GM12801 (cell line): ENCODE data around the gene UBE2Q2.

Experiments
- CTCF ChIP-seq: IDR thresholded peaks from one replicate; pipeline ENCODE4 v1.5.1; 2011; ENCODE audit warnings: control low read depth; ENCODE audit not compliant: insufficient read length; ENCODE audit errors: extremely low read depth

UBE2Q2 gene

DNA sequence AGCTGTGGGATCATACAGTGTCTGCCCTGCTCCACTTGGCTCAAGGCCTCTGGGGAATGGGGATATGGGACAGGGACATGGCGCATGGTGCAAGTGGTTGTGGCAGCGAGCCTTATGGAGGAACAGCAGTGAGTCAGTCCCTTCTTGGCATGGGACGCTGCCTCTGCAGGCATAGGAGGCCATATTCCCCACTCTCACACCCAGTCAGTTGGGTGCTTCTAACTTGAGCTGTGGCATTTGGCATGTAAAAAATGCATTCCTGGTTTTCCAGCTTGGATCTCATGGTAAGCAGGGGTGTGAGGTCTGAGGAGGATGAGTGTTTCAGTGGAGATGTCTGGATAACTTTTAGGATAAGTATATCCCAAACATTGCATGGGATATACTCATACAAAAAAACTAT is 31.6 kb upstream of the UBE2Q2 start:
- no peak for TF ChIP-seq CTCF

- TF ChIP-seq CTCF = no peak
Observed at GRCh38 chr15:75814794-75815193, 28.5 kb upstream of the UBE2Q2 start.

- TF ChIP-seq CTCF = no peak
Observed at GRCh38 chr15:75815811-75816719, 27.2 kb upstream of the UBE2Q2 start.

DNA sequence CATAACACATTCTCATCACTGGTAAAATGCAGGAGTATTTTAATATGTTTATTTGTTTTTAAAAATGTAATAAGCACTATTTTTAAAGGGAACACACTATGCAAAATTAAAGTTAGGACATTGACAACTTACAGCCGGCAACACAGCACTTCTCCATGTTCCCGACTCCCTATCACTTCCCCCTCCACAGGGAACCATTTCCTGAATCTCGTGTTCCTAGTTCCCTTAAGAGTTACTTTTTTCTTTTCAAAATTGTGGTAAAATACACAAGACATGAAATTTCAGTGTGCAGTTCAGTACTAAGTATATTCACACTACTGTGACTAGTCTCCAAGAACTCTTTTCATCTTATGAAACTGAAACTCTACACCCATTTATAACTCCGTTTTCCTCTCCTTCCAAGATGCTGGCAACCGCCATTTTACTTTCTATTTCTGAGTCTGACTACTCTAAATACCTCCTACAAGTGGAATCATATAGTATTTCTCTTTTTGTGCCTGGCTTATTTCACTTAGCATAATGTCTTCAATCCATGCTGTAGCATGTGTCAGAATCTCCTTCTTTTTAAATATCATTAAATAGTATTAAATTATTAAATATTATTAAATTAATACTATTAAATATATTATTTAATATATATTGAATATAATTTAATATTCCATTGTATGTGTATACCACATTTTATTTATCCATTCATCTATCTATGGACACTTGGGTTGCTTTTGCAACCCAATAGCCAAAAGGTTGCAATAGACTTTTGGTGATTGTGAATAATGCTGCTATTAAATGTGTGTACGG is 25.9 kb upstream of the UBE2Q2 start:
- TF ChIP-seq CTCF = no peak

GRCh38 chr15:75820206-75820605 is 23.0 kb upstream of the UBE2Q2 start:
- no peak for TF ChIP-seq CTCF

- no peak for TF ChIP-seq CTCF
Observed at GRCh38 chr15:75821786-75822345, 21.4 kb upstream of the UBE2Q2 start.

DNA sequence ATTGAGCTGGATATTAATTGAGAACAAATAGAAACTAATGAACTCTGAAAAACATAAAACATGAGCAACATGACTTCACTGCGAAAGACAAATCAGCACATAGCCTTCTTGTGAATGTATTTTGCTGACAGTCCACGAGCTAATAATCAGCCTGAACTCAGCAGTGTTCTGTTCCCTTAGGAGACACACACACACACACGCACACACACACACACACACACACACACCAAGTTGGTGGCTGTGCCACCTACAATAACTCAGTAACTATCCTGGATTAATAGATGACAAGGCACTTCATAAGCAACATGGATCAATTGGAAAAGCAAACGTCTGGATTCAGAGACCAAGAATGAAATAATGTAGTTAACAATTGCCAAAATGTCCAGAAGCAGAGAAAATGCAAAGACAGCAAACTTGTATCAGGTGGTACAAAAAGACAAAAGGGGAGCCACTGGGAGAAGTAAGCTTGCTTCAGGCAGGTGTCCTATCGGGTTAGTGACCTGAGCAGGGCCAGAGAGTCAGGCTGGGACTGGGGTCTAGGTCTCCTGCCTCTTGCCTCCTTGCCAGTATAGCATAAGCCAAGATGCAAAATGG is 20.5 kb upstream of the UBE2Q2 start:
- TF ChIP-seq CTCF = no peak
